HTR-8/SVneo (cell line): ENCODE data around the gene FRMD5.
"Not testable (repeated sequence)": the region's sequence is repeated elsewhere in the genome, so short reads cannot be mapped to it uniquely, and the experiment has no call there.

Experiments used
- DNase-seq: peaks from one replicate; pipeline ENCODE4 v3.0.0; 2011; ENCODE audit warnings: low spot score, mixed read lengths; ENCODE audit not compliant: insufficient read length
- FAIRE-seq: peaks from 2 replicates; lab custom pipeline; 2011; peaks lifted over from hg19 to GRCh38; lab: Jason Lieb, UNC

The FRMD5 gene

GRCh38 chr15:44195151-44195740 lies at the start of gene FRMD5:
Gene FRMD5, minus strand, starts transcription at chr15:44195271.
- peak; percentile 94 for DNase-seq
- peak; percentile 92 for FAIRE-seq

GRCh38 chr15:44243829-44244228 lies 48.8 kb upstream of the FRMD5 start:
- DNase-seq (no peak), FAIRE-seq (no peak)

GRCh38 chr15:44243141-44243540 lies 48.1 kb upstream of the FRMD5 start:
- FAIRE-seq (no peak), DNase-seq (no peak)

- FAIRE-seq (no peak), DNase-seq (no peak)
These were observed 36.8 kb upstream of the FRMD5 start for GRCh38 chr15:44231842-44232241.

- not testable (repeated sequence) for FAIRE-seq, DNase-seq
These were observed 34.2 kb upstream of the FRMD5 start for GRCh38 chr15:44229301-44229700.

GRCh38 chr15:44227584-44227983 lies 32.5 kb upstream of the FRMD5 start:
- DNase-seq (no peak), FAIRE-seq (no peak)

- FAIRE-seq, DNase-seq: not testable (repeated sequence)
These were observed 31.9 kb upstream of the FRMD5 start for GRCh38 chr15:44227001-44227400.

- FAIRE-seq (no peak), DNase-seq (no peak)
These were observed 27.4 kb upstream of the FRMD5 start for GRCh38 chr15:44222478-44222877.

GRCh38 chr15:44219073-44219472 lies 24.0 kb upstream of the FRMD5 start:
- FAIRE-seq: no peak

GRCh38 chr15:44216958-44217357 lies 21.9 kb upstream of the FRMD5 start:
- DNase-seq (no peak), FAIRE-seq (no peak)

More at GRCh38 chr15:44219073-44219472, 24.0 kb upstream of the FRMD5 start:
- no peak for DNase-seq

GRCh38 chr15:44215594-44215993 lies 20.5 kb upstream of the FRMD5 start:
- no peak for DNase-seq
- FAIRE-seq: no peak

- no peak for DNase-seq
- no peak for FAIRE-seq
These were observed 13.9 kb upstream of the FRMD5 start for GRCh38 chr15:44208956-44209355.

- DNase-seq (peak; percentile 51), FAIRE-seq (no peak)
These were observed 12.6 kb upstream of the FRMD5 start for GRCh38 chr15:44207643-44208042.

- no peak for FAIRE-seq
These were observed 4.3 kb upstream of the FRMD5 start for GRCh38 chr15:44199393-44199792.

GRCh38 chr15:44194323-44195150 lies 534 bp downstream of the FRMD5 start:
- DNase-seq: peak; percentile 30
- peak; percentile 49 for FAIRE-seq

More at GRCh38 chr15:44199393-44199792, 4.3 kb upstream of the FRMD5 start:
- DNase-seq: no peak

- peak; percentile 55 for FAIRE-seq
- DNase-seq: peak; percentile 33
These were observed 1.3 kb downstream of the FRMD5 start for GRCh38 chr15:44193651-44194322.

GRCh38 chr15:44188795-44189194 lies 6.3 kb downstream of the FRMD5 start:
- DNase-seq (no peak), FAIRE-seq (no peak)

- DNase-seq: no peak
- FAIRE-seq: no peak
These were observed 8.4 kb downstream of the FRMD5 start for GRCh38 chr15:44186705-44187104.

- FAIRE-seq: no peak
These were observed 11.7 kb downstream of the FRMD5 start for GRCh38 chr15:44183363-44183762.

GRCh38 chr15:44181410-44181809 lies 13.7 kb downstream of the FRMD5 start:
- FAIRE-seq (no peak), DNase-seq (no peak)

More at GRCh38 chr15:44183363-44183762, 11.7 kb downstream of the FRMD5 start:
- DNase-seq: no peak

- no peak for FAIRE-seq
- DNase-seq: no peak
These were observed 17.9 kb downstream of the FRMD5 start for GRCh38 chr15:44177139-44177538.
